WTC11 (cell line): Measurements from ENCODE around the gene WNT3A.
"Not testable (repeated sequence)": the region's sequence is repeated elsewhere in the genome, so short reads cannot be mapped to it uniquely, and the experiment has no call there.

ENCODE experiments used
- AFF4 ChIP-seq: sonication (generic); formaldehyde crosslinking; IDR thresholded peaks from 2 replicates; pipeline ENCODE4 v1.8.1; 2023; ENCODE audit warnings: mild to moderate bottlenecking, missing genetic modification reagents, borderline replicate concordance
- ELF4 ChIP-seq: sonication (generic); formaldehyde crosslinking; IDR thresholded peaks from 2 replicates; pipeline ENCODE4 v1.8.1; 2022; ENCODE audit warnings: low read depth, mild to moderate bottlenecking, moderate library complexity, missing genetic modification reagents
- MAX ChIP-seq: sonication (generic); formaldehyde crosslinking; IDR thresholded peaks from 2 replicates; pipeline ENCODE4 v1.8.0; 2022; ENCODE audit warnings: mild to moderate bottlenecking, missing genetic modification reagents

GRCh38 chr1:227973724-227974288, 33.0 kb upstream of the WNT3A start:
- TF ChIP-seq AFF4; ELF4 (CRISPR knock-in tag); MAX (CRISPR knock-in tag): not testable (repeated sequence)
